ENCODE data around the gene AP3M1.
"Not testable (repeated sequence)": the region's sequence is repeated elsewhere in the genome, so short reads cannot be mapped to it uniquely, and the experiment has no call there.

Gene AP3M1

DNA sequence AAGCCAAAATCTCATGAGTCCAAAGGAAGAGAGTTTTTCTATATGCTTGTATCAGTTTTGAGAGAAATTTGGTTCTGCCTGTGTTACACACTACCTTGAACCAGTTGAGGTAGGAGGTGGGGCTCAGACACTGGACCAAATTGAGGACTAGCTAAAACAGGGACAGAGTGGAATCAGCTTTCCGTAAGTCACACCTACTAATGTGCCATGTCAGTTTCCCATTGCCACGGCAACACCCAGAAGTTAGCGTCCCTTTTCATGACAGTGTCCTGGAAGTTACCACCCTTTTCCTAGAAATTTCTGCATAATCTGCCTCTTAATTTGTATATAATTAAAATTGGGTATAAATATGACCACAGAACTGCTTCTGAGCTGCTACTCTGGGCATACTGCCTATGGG lies 9.4 kb upstream of the AP3M1 start:
- DNase-seq = no peak

DNA sequence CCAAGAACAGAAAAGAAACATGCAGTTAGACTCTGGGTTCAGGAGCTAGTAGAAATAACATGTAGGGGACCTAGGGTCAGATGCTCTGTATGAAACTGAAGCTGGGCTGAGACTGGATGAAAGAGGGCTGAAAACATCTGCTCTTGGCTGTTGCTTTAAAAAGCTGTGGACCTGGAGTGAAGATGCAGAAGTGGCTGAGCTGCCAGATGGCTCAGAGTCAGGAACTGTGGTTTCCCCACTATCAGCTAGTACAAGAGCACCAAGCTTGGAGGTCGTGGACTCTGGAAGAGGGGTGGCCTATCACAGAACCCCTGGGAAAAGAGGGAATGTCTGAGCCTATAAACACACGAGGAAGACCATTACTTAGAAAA lies 6.3 kb upstream of the AP3M1 start:
- DNase-seq = no peak

GRCh38 chr10:74153676-74154075 lies 3.0 kb upstream of the AP3M1 start:
- no peak for DNase-seq

GRCh38 chr10:74153123-74153522 lies 2.5 kb upstream of the AP3M1 start:
- no peak for DNase-seq

DNA sequence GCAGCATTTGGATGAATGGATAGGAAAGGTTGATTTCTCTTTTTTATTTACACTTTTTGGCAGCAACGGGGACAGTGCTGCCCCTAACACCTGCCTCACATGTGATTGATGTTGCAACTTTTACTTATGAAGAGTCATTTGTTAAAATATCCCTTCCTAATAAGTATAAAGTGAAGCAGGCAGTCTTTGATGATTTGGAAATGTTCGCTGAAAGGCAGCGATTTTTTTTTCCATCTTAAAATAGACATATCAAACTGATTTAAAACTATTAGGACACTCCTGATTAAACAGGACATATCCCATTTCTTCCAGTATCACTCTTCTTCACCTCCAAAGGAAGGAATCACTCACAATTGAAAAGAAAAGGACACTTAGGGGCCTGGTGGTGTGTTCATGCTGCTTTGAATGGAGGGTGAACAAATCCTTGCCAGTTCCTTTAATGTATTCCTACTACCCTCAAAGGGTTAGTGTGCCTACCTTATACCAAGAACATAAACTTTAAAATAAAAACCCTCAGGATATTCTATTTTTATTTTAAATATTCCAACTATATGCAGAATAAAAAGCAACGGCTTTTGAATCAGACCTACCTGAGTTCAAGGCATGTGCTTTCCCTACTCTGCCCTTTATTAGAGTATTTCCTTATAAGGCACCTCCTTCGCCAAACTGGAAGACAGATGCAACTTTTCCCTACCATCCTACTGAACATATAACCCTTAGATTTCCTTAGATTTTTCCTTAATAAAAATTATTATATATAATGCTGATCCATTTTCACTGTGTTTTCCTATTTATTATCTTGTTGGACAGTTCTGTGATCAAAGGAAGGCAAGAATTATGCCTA lies 1.5 kb upstream of the AP3M1 start:
- DNase-seq = no peak

- peak; percentile 99 for DNase-seq
Observed at GRCh38 chr10:74150990-74151878, 606 bp upstream of the AP3M1 start, which contains the start of gene ADK. Gene ADK, plus strand, starts transcription at chr10:74151221. Its CDS starts 58 bp downstream, at chr10:74151279.

DNA sequence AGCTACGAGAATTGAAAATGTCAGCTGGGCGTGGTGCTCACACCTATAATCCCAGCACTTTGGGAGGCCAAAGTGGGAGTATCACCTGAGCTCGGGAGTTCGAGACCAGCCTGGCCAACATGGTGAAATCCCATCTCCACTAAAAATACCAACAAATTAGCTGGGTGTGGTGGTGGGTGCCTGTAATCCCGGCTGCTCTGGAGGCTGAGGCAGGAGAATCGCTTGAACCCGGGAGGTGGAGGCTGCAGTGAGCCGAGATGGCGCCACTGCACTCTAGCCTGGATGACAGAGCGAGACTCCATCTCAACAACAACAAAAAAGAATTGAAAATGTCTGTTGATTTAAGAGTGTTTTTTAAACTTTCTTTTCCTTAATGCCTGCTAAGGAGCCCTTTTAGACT lies 3.6 kb downstream of the AP3M1 start:
- DNase-seq = not testable (repeated sequence)

DNA sequence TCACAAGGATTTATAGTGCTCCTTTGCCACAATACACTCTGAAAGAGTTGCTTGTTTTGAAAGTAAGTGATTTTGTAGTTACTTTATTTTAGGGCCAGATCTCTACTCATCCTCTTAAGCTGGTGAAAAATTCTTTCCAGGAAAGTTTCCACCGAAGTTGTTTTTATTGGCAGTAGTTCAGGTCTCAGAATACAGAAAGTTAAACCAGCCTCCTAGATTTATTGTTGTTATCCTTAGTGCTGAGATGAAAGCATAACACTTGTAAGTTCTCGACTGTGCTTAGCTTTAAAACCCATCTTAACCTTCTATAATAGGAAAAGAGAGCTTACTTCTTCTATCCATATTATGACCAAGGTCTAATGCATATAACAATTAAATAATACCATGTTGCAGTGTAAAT lies 5.5 kb downstream of the AP3M1 start:
- DNase-seq = no peak

GRCh38 chr10:74140553-74140952 lies 10.1 kb downstream of the AP3M1 start:
- DNase-seq = no peak

DNA sequence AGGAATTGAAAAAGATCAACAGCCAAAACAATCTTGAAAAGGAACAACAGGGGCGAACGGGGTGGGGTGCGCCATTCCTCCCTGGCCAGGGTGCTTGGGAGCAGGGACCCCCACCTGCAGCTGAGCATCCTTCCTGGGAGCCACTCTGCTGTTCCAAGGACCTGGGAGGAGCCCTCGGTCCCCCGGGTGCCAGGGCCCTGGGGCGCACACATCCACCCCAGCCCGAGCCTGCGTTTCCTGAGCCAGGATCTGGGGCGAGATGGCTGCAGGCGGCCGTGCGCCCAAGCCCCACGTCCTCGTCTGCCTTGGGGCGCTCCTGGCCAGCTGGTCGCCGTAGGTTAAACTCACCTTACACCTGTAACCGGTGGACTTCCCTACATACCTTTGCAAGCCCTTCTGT lies 10.6 kb downstream of the AP3M1 start:
- DNase-seq = no peak

DNA sequence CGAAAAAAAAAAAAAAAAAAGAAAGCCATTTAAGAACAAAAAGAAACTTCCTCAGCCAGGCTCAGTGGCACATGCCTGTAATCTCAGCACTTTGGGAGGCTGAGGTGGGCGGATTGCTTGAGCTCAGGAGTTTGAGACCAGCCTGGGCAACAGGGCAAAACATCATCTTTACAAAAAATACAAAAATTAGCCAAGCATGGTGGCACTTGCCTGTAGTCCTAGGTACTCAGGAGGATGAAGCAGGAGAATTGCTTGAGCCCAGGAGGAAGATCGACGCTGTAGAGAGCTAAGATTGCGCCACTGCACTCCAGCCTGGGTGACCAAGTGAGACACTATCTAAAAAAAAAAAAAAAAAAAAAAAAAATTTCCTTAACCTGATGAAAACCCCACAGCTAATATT lies 12.0 kb downstream of the AP3M1 start:
- not testable (repeated sequence) for DNase-seq

GRCh38 chr10:74137992-74138391 lies 12.6 kb downstream of the AP3M1 start:
- DNase-seq = no peak

GRCh38 chr10:74135452-74135851 lies 15.2 kb downstream of the AP3M1 start:
- no peak for DNase-seq

DNA sequence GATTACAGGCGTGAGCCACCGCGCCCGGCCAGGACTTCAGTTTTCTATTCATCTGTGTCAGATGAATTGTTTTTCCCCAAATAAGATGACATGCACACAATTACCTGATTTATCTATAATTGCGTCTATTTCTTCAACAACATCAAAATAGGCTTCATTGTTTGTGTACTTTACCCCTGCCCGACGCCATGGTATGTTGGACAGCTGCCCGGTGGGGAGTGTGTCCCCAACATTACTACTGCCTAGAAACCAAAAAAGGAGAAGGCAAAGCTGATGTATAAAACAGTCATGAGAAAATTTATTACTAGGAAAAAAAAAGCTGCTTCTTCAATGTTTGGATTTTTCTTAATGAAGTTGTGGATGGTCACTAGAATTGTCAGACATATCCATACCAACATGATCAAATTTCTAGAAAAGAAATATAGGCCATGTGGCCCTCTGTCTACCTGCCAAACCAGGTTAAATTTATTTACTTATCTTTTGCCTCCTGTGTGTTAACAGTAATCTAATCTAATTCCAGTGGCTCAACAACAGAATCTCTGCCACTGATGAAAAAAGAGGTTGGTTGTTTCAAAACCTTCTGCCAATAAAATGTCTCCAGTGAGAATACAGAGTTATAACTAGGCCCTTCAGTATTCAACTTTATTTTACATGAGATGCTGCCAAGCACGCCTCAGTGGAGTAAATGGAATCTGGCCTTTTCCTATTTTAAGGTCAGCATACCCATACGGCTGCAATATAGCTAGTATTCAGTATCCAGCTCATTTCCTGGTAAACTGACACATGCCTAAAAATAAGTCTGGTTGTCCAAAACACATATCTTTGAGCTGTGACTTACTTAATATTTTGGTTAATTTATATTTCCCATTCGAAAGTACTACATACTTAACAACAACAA lies 16.5 kb downstream of the AP3M1 start:
- no peak for DNase-seq

DNA sequence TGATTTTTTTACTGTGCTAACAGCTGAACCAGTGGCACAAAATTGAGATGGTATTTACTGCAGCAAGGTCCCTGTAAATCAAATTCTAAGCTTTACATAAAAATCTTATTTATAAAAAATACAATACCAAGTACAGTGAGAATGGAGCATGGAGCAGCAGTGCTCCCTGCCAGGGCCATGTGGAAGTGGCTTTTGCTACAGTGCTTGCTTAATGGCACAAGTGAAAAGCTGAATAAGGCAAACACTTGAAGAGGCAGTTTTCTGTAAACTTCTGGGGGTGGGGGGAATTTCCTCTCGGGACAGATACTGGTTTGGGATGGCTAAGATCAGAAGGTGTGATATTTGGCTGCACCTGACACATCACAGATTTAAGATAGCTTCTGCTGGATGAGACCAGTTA lies 27.5 kb downstream of the AP3M1 start:
- no peak for DNase-seq

GRCh38 chr10:74122060-74122459 lies 28.6 kb downstream of the AP3M1 start:
- no peak for DNase-seq

- DNase-seq = no peak
Observed at GRCh38 chr10:74121368-74121767, 29.3 kb downstream of the AP3M1 start.

GRCh38 chr10:74120911-74121310 lies 29.7 kb downstream of the AP3M1 start:
- no peak for DNase-seq

- DNase-seq = no peak
Observed at GRCh38 chr10:74118804-74119203, 31.8 kb downstream of the AP3M1 start.

DNA sequence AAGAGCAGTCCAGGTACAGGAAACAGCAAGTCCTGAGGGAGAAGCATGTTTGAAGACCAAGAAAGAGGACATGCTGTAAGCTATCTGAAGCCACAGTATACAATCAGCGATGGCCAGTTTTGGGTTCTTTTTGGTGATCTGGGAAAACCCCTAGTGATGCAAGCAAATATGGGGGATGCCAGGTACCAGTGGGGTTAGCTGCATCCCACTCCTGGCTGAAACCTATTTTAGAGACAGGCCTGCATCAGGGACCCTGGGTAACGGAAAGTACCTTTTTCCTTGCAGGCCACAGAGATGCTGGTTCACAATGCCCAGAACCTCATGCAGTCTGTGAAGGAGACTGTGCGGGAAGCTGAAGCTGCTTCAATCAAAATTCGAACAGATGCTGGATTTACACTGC lies 32.9 kb downstream of the AP3M1 start:
- no peak for DNase-seq

DNA sequence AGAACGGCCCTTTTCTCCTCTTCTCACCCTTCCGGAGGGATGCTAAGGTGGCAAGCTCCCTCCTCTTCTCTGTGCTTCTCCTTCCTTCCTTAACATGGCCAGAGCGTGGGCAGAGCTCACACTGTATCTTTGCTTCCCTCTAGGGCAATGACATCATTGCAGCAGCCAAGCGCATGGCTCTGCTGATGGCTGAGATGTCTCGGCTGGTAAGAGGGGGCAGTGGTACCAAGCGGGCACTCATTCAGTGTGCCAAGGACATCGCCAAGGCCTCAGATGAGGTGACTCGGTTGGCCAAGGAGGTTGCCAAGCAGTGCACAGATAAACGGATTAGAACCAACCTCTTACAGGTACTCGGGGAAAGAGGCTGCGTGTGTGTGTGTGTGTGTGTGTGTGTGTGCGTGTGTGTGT lies 36.6 kb downstream of the AP3M1 start:
- DNase-seq = no peak

DNA sequence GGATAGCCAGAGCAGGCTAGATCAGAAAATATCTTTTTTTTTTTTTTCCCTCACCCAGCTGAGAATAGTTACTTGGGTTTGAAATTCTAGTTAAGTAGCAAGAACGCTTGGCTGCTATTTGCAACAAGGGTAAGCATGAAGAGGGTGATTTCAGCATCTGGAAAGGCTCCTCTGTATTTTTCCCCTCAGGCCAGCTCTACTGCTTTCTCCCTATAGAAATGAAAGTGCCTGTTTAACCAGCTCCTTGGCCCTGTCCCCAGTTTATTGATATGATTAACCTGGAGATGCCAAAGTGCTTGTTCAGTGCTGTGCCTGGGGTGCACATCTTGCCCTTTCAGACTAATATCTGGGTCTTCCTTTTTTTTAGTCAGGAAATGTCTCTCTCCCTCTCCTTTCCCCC lies 37.1 kb downstream of the AP3M1 start:
- DNase-seq = no peak

GRCh38 chr10:74111799-74112198 lies 38.8 kb downstream of the AP3M1 start:
- no peak for DNase-seq
